GM12873 (cell line): Measurements from ENCODE around the gene MEF2D.

Experiments used
- CTCF ChIP-seq: IDR thresholded peaks from 2 replicates; pipeline ENCODE4 v1.5.1; 2012; ENCODE audit warnings: low read depth, mild to moderate bottlenecking, moderate library complexity, low read length, control low read depth; ENCODE audit not compliant: insufficient read depth; ENCODE audit errors: missing control alignments

The MEF2D gene

GRCh38 chr1:156533568-156534220, 33.1 kb upstream of the MEF2D start:
- TF ChIP-seq CTCF: no peak

GRCh38 chr1:156532374-156532773, 31.8 kb upstream of the MEF2D start:
- TF ChIP-seq CTCF: no peak

GRCh38 chr1:156530006-156530405, 29.4 kb upstream of the MEF2D start:
- TF ChIP-seq CTCF: no peak

GRCh38 chr1:156528875-156529425, 28.4 kb upstream of the MEF2D start:
- TF ChIP-seq CTCF: no peak

- TF ChIP-seq CTCF: no peak
These were observed 27.7 kb upstream of the MEF2D start for GRCh38 chr1:156528231-156528630.

- no peak for TF ChIP-seq CTCF
These were observed 27.0 kb upstream of the MEF2D start for GRCh38 chr1:156527584-156527983.

- no peak for TF ChIP-seq CTCF
These were observed 25.4 kb upstream of the MEF2D start for GRCh38 chr1:156525856-156526489.
